GM18951 (cell line): Measurements from ENCODE around the gene REEP1.

Experiments used
- POLR2A ChIP-seq: IDR thresholded peaks from 4 replicates; pipeline ENCODE4 v1.6.1; 2011; ENCODE audit warnings: mild to moderate bottlenecking; ENCODE audit not compliant: insufficient read length, insufficient read depth; ENCODE audit errors: extremely low read depth
- in situ Hi-C: fragments of 300-500 bp; cut with MboI; formaldehyde crosslinking; loops from one replicate; pipeline ENCODE4 v1.12.0; 2022; ENCODE audit warnings: low sequenced_read_pairs, mixed read lengths, inconsistent platforms; ENCODE audit not compliant: unreplicated experiment

The REEP1 gene

DNA sequence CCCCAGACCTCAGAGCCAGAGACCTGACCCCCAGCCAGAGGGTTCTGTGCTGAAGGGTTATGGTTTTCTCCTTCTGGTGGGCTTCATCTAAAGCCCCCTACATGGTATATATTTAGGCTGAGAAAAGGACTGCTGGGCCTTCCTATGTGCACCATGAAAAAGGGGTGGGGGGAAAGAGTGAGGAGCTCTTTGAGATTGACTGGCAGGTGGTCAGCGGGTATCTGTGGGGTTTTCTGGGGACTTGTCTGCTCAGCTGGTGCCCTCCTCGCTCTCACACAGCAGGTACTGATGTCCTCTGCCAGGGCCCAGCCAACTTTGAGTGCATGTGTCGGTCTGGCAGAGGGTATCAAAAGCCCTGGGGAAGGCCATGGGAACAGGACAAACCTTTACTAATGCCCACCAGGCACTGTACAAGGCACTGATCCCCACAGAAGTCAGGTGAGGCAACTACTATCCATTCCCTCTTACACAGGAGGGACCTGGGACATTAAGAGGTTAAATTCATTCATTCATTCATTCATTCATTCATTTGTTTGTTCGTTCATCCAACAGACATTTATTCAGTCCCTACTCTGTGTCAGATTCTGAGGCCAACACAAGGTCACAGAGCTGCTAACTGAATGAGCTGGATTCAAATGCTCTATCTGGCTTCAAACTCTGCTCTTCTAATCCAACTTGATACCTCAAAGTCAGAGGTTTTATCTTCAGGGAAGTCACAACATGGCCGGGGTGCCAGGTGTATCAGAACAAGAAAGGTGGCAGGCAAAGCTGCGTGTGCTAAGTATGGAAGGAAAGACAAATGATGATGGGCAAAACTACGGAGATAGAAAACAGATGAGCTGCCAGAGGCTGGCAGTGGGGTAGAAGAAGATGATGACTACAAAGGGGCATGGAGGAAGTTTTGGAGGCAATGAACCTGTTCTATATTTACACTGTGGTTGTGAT is 44.6 kb downstream of the REEP1 start:
- in situ Hi-C loops = no loop called here

DNA sequence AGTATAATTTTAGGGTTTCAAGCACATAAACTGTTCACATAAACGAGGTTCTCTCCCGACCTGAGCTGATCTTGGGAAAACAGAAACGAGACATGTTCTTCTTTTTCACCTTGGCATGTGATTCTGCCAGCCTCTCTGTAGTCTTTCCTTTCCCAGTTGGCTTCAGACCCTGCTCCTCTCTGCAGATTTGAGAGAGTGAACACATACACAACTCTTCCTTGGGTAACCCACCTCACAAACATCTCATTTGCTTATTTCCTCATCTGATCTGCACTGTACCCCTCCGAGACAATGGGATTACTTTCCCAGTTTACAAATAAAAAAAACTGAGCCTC is 46.1 kb downstream of the REEP1 start:
- TF ChIP-seq POLR2A = no peak
- in situ Hi-C loops = no loop called here

More for the DNA sequence above, 44.6 kb downstream of the REEP1 start:
- TF ChIP-seq POLR2A = no peak

- in situ Hi-C loops = no loop called here
These were observed 46.7 kb downstream of the REEP1 start for GRCh38 chr2:86290596-86291327.

GRCh38 chr2:86286516-86286915 is 50.9 kb downstream of the REEP1 start:
- no peak for TF ChIP-seq POLR2A
- in situ Hi-C loops = no loop called here

More at GRCh38 chr2:86290596-86291327, 46.7 kb downstream of the REEP1 start:
- TF ChIP-seq POLR2A = no peak

GRCh38 chr2:86285981-86286380 is 51.4 kb downstream of the REEP1 start:
- in situ Hi-C loops = no loop called here
- no peak for TF ChIP-seq POLR2A

DNA sequence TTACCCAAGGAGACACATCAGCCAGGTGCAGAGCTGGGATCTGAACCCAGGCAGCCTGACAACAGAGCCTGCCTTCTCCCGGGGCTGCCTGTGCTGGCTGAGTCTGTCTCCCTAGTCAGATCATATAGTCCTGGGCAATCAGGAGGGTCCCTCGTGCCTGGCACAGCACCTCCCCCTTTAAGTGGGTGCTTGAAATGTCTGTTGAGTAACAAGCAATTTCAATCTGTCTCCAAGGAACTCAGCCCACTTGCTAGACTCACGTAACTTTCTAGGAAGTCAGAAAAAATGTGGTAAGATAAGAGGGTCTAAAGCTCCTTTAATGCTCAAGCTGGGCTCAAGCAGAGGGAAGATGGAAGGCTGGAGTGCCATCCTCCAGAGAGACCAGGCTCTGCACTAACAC is 51.9 kb downstream of the REEP1 start:
- in situ Hi-C loops = no loop called here
- no peak for TF ChIP-seq POLR2A

DNA sequence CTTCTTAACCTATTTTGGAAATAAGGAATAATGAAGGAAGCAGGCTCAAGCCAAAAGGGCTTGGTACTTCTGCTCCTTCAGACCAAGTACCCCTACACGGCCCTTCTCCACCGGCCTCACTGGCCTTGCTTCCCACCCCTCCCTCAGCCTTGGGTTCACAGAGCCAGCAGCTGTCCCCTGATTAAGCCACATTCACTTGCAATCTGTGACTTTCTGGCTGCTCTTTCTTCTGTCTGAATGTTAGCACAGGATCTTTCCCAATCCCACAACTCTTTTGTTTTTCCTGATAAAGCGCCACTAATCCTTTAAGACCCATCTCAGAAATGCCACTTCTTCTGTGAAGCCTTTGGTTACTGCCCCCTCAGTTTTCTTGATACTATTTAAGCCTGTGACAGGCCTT is 52.4 kb downstream of the REEP1 start:
- no peak for TF ChIP-seq POLR2A
- in situ Hi-C loops = no loop called here

DNA sequence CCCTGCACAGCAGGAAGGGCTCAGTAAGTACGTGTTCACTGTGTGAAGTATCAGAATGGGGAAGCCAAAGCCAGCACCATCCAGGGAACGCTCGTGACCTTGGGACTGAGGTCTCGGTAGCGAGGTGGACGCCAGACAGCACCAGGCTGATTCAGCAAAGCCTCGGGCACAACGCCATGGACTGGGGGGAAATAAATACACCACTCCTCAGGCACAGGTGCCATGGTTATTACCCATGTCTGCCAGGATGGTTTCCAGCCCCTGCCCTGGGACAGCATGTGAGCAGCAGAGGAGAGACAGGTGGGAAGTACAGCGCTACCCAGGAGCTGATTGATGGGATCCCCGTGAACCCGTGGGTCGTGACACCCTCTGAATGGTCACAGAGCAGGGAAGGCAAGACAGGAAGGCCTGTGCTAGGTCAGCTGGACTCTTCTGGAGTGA is 53.0 kb downstream of the REEP1 start:
- no peak for TF ChIP-seq POLR2A
- in situ Hi-C loops = no loop called here

- TF ChIP-seq POLR2A = no peak
- in situ Hi-C loops = no loop called here
These were observed 53.9 kb downstream of the REEP1 start for GRCh38 chr2:86283411-86284030.

- no peak for TF ChIP-seq POLR2A
- in situ Hi-C loops = no loop called here
These were observed 56.2 kb downstream of the REEP1 start for GRCh38 chr2:86281066-86281700.

DNA sequence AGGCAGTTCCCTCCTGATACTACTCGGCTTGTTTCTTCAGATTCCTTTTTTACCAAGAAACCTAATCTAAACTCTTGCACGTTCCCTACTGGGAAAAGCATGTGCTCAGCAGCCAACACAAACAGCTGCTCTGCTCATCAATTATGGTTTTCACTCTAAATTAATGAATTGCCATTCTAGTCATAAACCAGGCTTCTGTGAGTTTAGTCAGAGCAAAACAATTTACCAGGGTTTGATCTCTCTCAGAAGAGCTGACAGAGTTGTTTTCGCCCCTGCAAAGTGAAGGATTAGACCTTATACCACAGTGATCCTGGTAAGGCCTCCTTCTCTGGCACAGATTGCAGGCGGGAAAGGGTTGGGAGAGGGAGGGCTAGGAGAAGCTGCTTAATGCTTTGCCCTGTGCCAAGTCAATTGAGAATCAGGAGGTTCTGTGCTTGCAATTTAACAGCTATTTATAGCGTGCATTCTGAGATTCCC is 57.2 kb downstream of the REEP1 start:
- no peak for TF ChIP-seq POLR2A
- in situ Hi-C loops = no loop called here

DNA sequence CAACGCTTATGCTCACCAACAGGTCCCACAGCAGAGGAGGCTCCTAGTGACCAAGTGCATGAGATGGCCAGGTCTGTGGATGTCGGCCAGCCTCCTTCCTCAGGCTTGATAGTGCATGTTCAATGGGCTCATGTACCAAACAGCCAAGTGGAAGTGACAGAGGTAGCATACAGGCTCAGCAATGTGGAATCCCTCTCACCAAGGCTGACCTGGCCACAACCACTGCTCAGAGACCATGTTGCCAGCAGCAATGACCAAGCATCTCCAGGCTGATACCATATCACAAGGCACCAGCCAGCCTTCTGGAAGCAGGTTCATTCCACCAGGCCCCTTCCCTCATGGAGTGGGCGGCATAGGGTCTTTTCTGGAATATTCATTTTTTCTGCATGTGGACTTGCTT is 61.5 kb downstream of the REEP1 start:
- in situ Hi-C loops = no loop called here
- TF ChIP-seq POLR2A = no peak

GRCh38 chr2:86275384-86275799 is 62.0 kb downstream of the REEP1 start:
- in situ Hi-C loops = no loop called here
- TF ChIP-seq POLR2A = no peak
